Ovary (tissue), 3 donors: ENCODE measurements around the gene SORCS3.

ENCODE experiments used
- EP300 ChIP-seq: sonication (generic); formaldehyde crosslinking; IDR thresholded peaks from one replicate; pipeline ENCODE4 v1.6.1; 2017; ENCODE audit warnings: antibody characterized with exemption
- TF ChIP-seq, protein P1 (sequence below), 3 donors: fragments of 450-650 bp in 2 of 3; fragments of 200-600 bp in 1 of 3; IDR thresholded peaks; one replicate each; pipeline versions ENCODE4 v1.5.1 to v1.8.0; 2016 to 2022; ENCODE audit warnings: antibody characterized with exemption in 3 of 3, mild to moderate bottlenecking in 1 of 3
- donor health status: DM: no; HTN: no; CAD: no.

DNA sequence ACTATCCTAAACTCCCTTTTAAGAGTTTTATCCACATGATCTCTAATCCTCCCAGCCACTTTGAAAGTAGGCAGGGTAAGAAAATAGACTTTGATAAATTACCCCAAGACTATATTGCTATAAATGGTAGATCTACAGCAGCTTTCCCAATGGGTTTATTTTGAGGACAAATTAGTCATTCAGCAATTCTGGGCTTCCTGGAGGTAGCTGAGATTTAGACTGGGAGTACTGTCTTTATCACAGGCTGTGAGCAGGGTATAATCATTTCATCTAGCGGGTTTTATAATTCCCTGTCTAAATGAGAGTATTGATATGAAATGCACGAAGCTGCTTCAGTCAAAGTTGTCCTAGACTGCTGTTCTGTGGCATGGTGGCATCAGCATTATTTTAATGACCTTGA, 279.4 kb downstream of the SORCS3 start:
- TF ChIP-seq, protein P1, sequence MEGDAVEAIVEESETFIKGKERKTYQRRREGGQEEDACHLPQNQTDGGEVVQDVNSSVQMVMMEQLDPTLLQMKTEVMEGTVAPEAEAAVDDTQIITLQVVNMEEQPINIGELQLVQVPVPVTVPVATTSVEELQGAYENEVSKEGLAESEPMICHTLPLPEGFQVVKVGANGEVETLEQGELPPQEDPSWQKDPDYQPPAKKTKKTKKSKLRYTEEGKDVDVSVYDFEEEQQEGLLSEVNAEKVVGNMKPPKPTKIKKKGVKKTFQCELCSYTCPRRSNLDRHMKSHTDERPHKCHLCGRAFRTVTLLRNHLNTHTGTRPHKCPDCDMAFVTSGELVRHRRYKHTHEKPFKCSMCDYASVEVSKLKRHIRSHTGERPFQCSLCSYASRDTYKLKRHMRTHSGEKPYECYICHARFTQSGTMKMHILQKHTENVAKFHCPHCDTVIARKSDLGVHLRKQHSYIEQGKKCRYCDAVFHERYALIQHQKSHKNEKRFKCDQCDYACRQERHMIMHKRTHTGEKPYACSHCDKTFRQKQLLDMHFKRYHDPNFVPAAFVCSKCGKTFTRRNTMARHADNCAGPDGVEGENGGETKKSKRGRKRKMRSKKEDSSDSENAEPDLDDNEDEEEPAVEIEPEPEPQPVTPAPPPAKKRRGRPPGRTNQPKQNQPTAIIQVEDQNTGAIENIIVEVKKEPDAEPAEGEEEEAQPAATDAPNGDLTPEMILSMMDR (IDR thresholded peaks at IDR 0.05): no peak
- no peak for TF ChIP-seq EP300
